ENCODE results near the gene NME7.

- no peak for TF ChIP-seq ZBTB33 (IDR thresholded peaks at IDR 0.05)
- no peak for TF ChIP-seq CTCF (IDR thresholded peaks at IDR 0.05; ENCODE audit: low read depth, low read length, missing input control)
- TF ChIP-seq YY1 (IDR thresholded peaks at IDR 0.05) = no peak
- TF ChIP-seq TAF1 (conservative IDR thresholded peaks at IDR 0.05) = no peak
- no peak for TF ChIP-seq SP1 (IDR thresholded peaks at IDR 0.05)
- TF ChIP-seq RAD21 (IDR thresholded peaks at IDR 0.05) = no peak
- TF ChIP-seq HNF4G (IDR thresholded peaks at IDR 0.05) = no peak
- no peak for TF ChIP-seq ATF3 (IDR thresholded peaks at IDR 0.05)
- TF ChIP-seq JUND (IDR thresholded peaks at IDR 0.05) = no peak
- no peak for TF ChIP-seq MAX (IDR thresholded peaks at IDR 0.05)
Measured at GRCh38 chr1:169367096-169367685, 406 bp downstream of the NME7 start.

All from liver (tissue), 3 donors.